Endothelial cell of umbilical vein (primary cell): ENCODE data around the gene CEP295NL. TPM values are rescaled to one million over a fixed set of nuclear protein-coding genes. Genes with fewer than 3 reads are reported as not detected.

Experiments used
- BruUV-seq: library from RNA; stranded (reverse); fragments of 400-500 nt; replicated peaks from 2 replicates; lab custom pipeline; 2021; lab: Mats Ljungman, UMichigan
- CTCF ChIA-PET: fragments of 300-600, 350-600 bp; sonication (Branson Sonifier 250); formaldehyde crosslinking; loops from one replicate; lab custom pipeline; 2021; ENCODE audit warnings: antibody characterized with exemption, inconsistent platforms; lab: Charles Lee
- POLR2A ChIA-PET: fragments of 300-600, 350-600 bp; sonication (Branson Sonifier 250); formaldehyde crosslinking; loops from one replicate; lab custom pipeline; 2021; ENCODE audit warnings: antibody characterized with exemption, inconsistent platforms; lab: Charles Lee
- DNase-seq: peaks from one replicate; pipeline ENCODE4 v3.0.0-alpha.2; 2011; ENCODE audit warnings: low read depth, low spot score
- FAIRE-seq: peaks from 2 replicates; lab custom pipeline; 2011; peaks lifted over from hg19 to GRCh38; lab: Jason Lieb, UNC
- H2AFZ ChIP-seq: 2 replicates; pipeline ENCODE4 v1.6.0; 2012; ENCODE audit warnings: low read depth, low read length, control low read depth, inconsistent platforms
- H3K27ac ChIP-seq: 2 replicates; pipeline ENCODE4 v1.5.1; 2011; ENCODE audit warnings: low read depth, mild to moderate bottlenecking, control low read depth, low read length, moderate library complexity; ENCODE audit not compliant: insufficient read depth
- H3K27me3 ChIP-seq, 2 experiments: 2 replicates each; pipeline versions ENCODE4 v1.6.0 to v1.6.1; 2011; ENCODE audit warnings: low read length in 2 of 2, mixed read lengths in 1 of 2; ENCODE audit not compliant: control insufficient read depth in 2 of 2, insufficient read depth in 2 of 2
- H3K36me3 ChIP-seq, 2 experiments: 2 replicates in 1 of 2; 3 replicates in 1 of 2; pipeline ENCODE4 v1.5.1; 2011; ENCODE audit warnings: low read length in 2 of 2, mild to moderate bottlenecking in 1 of 2, moderate library complexity in 1 of 2; ENCODE audit not compliant: control insufficient read depth in 2 of 2, insufficient read depth in 2 of 2; ENCODE audit errors: extremely low read depth in 1 of 2
- H3K4me1 ChIP-seq: 3 replicates; pipeline ENCODE4 v1.5.1; 2011; ENCODE audit warnings: mild to moderate bottlenecking, low read length; ENCODE audit not compliant: control insufficient read depth, insufficient read depth; ENCODE audit errors: extremely low read depth
- H3K4me2 ChIP-seq: 2 replicates; pipeline ENCODE4 v1.6.1; 2011; ENCODE audit warnings: low read length, control low read depth, mixed read lengths; ENCODE audit not compliant: insufficient read depth
- H3K4me3 ChIP-seq, 3 experiments: fragments of 200-600 bp in 1 of 3; sonication (generic), shearing (Covaris generic) in 1 of 3; replicated peaks in 1 of 3; 2 replicates each; pipeline ENCODE4 v1.5.1; 2011 to 2016; ENCODE audit warnings: control low read depth in 3 of 3, low read length in 3 of 3, mild to moderate bottlenecking in 2 of 3, inconsistent platforms in 1 of 3, low read depth in 1 of 3, moderate library complexity in 1 of 3; ENCODE audit not compliant: insufficient read depth in 1 of 3
- H3K79me2 ChIP-seq: 2 replicates; pipeline ENCODE4 v1.6.0; 2012; ENCODE audit warnings: low read length, inconsistent platforms; ENCODE audit not compliant: control insufficient read depth, insufficient read depth
- H3K9ac ChIP-seq: replicated peaks from 2 replicates; pipeline ENCODE3; 2011; ENCODE audit warnings: low read length, control low read depth; ENCODE audit not compliant: insufficient read depth; ENCODE audit errors: extremely low read depth
- H3K9me1 ChIP-seq: replicated peaks from 3 replicates; pipeline ENCODE4 v1.6.0; 2011; ENCODE audit warnings: mild to moderate bottlenecking, low read length; ENCODE audit not compliant: control insufficient read depth, insufficient read depth; ENCODE audit errors: extremely low read depth
- H3K9me3 ChIP-seq: replicated peaks from 2 replicates; pipeline ENCODE4 v1.5.1; 2012; ENCODE audit warnings: low read length, inconsistent platforms; ENCODE audit not compliant: control insufficient read depth, insufficient read depth
- H4K20me1 ChIP-seq: replicated peaks from 2 replicates; pipeline ENCODE3; 2011; ENCODE audit warnings: mild to moderate bottlenecking, low read length; ENCODE audit not compliant: control insufficient read depth, insufficient read depth; ENCODE audit errors: extremely low read depth
- EZH2 ChIP-seq: IDR thresholded peaks from 2 replicates; pipeline ENCODE4 v1.6.1; 2012; ENCODE audit warnings: borderline replicate concordance, low read depth, mild to moderate bottlenecking, moderate library complexity, low read length, inconsistent platforms; ENCODE audit not compliant: severe bottlenecking
- FOS ChIP-seq: IDR thresholded peaks from 2 replicates; pipeline ENCODE4 v1.6.1; 2011; ENCODE audit warnings: mild to moderate bottlenecking, low read length, moderate library complexity, borderline replicate concordance; ENCODE audit not compliant: insufficient read depth
- GATA2 ChIP-seq: IDR thresholded peaks from 2 replicates; pipeline ENCODE4 v1.7.0; 2011; ENCODE audit warnings: low read depth, mild to moderate bottlenecking, moderate library complexity, mixed read lengths, low read length; ENCODE audit not compliant: insufficient read length, insufficient read depth
- JUN ChIP-seq: IDR thresholded peaks from 2 replicates; pipeline ENCODE4 v1.6.1; 2011; ENCODE audit warnings: borderline replicate concordance, low read depth; ENCODE audit not compliant: insufficient read length, insufficient read depth
- MYC ChIP-seq: IDR thresholded peaks from one replicate; pipeline ENCODE4 v1.6.1; 2011; ENCODE audit warnings: mild to moderate bottlenecking, low read depth, low read length
- POLR2A ChIP-seq: IDR thresholded peaks from 2 replicates; pipeline ENCODE4 v1.6.1; 2012; ENCODE audit warnings: low read depth, mild to moderate bottlenecking, control low read depth, low read length
- POLR2AphosphoS5 ChIP-seq: IDR thresholded peaks from 2 replicates; pipeline ENCODE4 v1.6.1; 2012; ENCODE audit warnings: low read depth, mild to moderate bottlenecking, control low read depth, low read length, moderate library complexity; ENCODE audit not compliant: insufficient read depth
- dilution Hi-C: fragments of 300-500 bp; cut with MboI; formaldehyde crosslinking; loops from one replicate; pipeline ENCODE4 v1.15.0; 2019; ENCODE audit warnings: low sequenced_read_pairs; ENCODE audit not compliant: extremely low pct_ligation_motif_present
- intact Hi-C: fragments of 100-400 bp; cut with micrococcal nuclease; formaldehyde crosslinking; loops from one replicate; pipeline ENCODE4 v1.10.0; 2022
- polyA plus RNA-seq, 4 experiments: library from polyadenylated mRNA; depleted of rRNA in 3 of 4; stranded (reverse) in 3 of 4; unstranded in 1 of 4; fragments of >200 nt; gene quantifications; 2 replicates each; pipeline versions ENCODE4 v1.2.1 to v1.2.3, GENCODE V29; 2011 to 2012; ENCODE audit warnings: missing spikeins in 1 of 4
- total RNA-seq: library from RNA; stranded (reverse); gene quantifications from 2 replicates; pipeline ENCODE4 v1.2.3, GENCODE V29; 2021
- TF ChIP-seq, protein P1 (sequence below), 2 donors: IDR thresholded peaks; 1 replicate in 1 of 2; 2 replicates in 1 of 2; pipeline ENCODE4 v1.5.1; 2011; ENCODE audit warnings: low read length in 2 of 2, mild to moderate bottlenecking in 2 of 2, moderate library complexity in 2 of 2, control low read depth in 1 of 2, inconsistent platforms in 1 of 2, low read depth in 1 of 2; ENCODE audit not compliant: insufficient read depth in 1 of 2; ENCODE audit errors: extremely low read depth in 1 of 2
- TF ChIP-seq, protein P2 (sequence below): IDR thresholded peaks from 2 replicates; pipeline ENCODE4 v1.6.1; 2011; ENCODE audit not compliant: insufficient read depth, insufficient read length

Gene CEP295NL
- total and polyA plus RNA-seq, 2 donors (not counting 3 experiments of a cell fraction or from before 2014, with no cell fraction given), result 0.10 to 8.3 TPM

DNA sequence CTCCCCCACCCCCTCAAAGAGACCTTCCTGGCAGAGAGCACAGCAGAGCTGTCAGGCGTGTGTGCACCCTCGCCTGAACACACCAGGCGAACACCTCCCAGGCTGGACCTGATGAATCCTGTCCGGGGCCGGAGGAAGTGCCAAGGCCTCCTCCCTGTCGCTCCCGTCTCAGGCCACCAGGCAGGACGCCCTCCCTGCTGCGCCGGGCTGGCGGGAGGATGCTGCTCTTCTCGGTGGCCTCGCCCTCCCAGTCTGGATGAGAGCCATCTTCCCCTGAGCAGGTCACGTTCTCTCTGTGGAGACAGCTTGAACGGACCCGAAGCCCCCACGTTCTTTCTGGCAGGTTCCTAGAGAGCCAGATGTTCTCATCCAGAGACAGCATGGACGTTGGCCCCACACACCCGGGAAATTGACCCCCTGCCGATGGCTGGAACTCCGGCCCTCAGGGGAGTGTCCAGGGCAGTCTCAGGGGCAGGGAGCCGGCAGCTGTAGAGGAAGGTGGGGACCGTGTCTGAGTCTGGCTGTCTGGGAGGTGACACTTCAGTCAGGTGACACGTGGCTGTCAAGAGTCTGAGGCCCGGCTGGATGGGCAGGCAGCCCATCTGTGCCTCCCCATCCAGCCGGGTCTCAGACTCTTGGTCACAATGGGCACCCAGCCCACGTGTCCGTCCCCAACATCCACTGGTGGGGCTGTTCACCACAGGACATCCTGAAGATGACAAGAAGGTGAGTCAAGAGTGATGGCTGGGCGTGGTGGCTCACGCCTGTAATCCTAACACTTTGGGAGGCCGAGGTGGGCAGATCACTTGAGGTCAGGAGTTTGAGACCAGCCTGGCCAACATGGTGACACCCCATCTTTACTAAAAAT, 27.1 kb upstream of the CEP295NL start:
- POLR2A ChIA-PET, result no interaction called here

More for the DNA sequence above, 27.1 kb upstream of the CEP295NL start:
- Histone ChIP-seq H3K9me1 (no peaks in the 10 kb centered on the region), H3K27ac (no peak overlapping the region), H3K4me1 (peaks cover 28% of the 10 kb centered on the region), H3K36me3 (no peaks in the 10 kb centered on the region), H3K9me3 (no peaks in the 10 kb centered on the region), H2AFZ (no peak overlapping the region), H4K20me1 (no peaks in the 10 kb centered on the region), H3K79me2 (no peaks in the 10 kb centered on the region), H3K9ac (no peak overlapping the region), H3K27me3 (no peaks in the 10 kb centered on the region), H3K4me3 (no peak overlapping the region), H3K4me2 (no peak overlapping the region)
- no peak for FAIRE-seq
- TF ChIP-seq GATA2 (no peak), POLR2AphosphoS5 (no peak), FOS (no peak), EZH2 (no peak), JUN (no peak), POLR2A (no peak), MYC (no peak)
- TF ChIP-seq, protein P1, sequence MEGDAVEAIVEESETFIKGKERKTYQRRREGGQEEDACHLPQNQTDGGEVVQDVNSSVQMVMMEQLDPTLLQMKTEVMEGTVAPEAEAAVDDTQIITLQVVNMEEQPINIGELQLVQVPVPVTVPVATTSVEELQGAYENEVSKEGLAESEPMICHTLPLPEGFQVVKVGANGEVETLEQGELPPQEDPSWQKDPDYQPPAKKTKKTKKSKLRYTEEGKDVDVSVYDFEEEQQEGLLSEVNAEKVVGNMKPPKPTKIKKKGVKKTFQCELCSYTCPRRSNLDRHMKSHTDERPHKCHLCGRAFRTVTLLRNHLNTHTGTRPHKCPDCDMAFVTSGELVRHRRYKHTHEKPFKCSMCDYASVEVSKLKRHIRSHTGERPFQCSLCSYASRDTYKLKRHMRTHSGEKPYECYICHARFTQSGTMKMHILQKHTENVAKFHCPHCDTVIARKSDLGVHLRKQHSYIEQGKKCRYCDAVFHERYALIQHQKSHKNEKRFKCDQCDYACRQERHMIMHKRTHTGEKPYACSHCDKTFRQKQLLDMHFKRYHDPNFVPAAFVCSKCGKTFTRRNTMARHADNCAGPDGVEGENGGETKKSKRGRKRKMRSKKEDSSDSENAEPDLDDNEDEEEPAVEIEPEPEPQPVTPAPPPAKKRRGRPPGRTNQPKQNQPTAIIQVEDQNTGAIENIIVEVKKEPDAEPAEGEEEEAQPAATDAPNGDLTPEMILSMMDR (IDR thresholded peaks at IDR 0.05; ENCODE audit: extremely low read depth in 1 of 2, insufficient read depth in 1 of 2, low read depth in 1 of 2, low read length in 2 of 2), result no peak
- TF ChIP-seq, protein P2, sequence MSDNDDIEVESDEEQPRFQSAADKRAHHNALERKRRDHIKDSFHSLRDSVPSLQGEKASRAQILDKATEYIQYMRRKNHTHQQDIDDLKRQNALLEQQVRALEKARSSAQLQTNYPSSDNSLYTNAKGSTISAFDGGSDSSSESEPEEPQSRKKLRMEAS, result no peak
- DNase-seq, result no peak
- intact Hi-C loops (loop anchor here (5.0 kb wide), 1 partner anchor 973 kb away; the partner anchor contains the start of gene TNRC6C), dilution Hi-C loops (no loop called here)
- CTCF ChIA-PET, result interaction anchor here (0.8 kb wide), 1 partner anchor 41 kb away, joined by 8 read pairs; no protein-coding TSS in a partner anchor
- BruUV-seq, result no TSS peak
